Measurements from ENCODE around the gene PCSK6. TPM values are rescaled to one million over a fixed set of nuclear protein-coding genes. Genes with fewer than 3 reads are reported as not detected.

Gene PCSK6
- total RNA-seq, 3 donors from 2014 or later (not counting 1 experiment from before 2014, with no cell fraction given), result 1.5 to 2.4 (median 2.4) TPM

DNA sequence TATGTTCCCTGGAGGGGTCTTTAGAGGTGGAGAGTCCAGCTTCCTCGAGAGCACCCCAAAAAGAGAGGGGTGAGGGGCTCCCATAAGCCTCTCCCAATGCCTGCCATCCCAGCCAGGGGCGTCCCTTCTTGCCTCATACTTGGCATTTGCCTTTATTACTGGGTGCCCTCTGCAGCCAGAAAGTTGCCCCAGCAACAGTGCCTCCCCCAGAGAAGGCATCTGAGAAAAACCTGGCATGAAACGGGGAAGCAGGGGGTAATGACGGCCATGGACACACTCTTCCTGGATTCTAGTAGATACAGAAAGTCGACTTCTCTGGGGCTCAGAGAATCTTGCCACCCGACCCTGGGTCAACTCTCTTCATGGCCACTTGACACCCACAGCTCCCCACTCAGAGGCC, 90.1 kb downstream of the PCSK6 start:
- Mint-ChIP-seq H3K4me3 (no peak overlapping the region), H3K36me3 (no peaks in the 10 kb centered on the region), H3K9me3 (no peaks in the 10 kb centered on the region), H3K27me3 (ENCODE audit: low read depth in 2 of 2) (peaks cover 20 to 23% of the 10 kb centered on the region in 2 donors), H3K27ac (no peak overlapping the region), H3K4me1 (peaks cover 5 to 11% of the 10 kb centered on the region in 2 donors)
- DNase-seq, result no peak
- Histone ChIP-seq H3K27me3 (ENCODE audit: control insufficient read depth, insufficient read depth, low read length) (peaks cover 2% of the 10 kb centered on the region), H3K27ac (ENCODE audit: low read length) (no peak overlapping the region), H3K9me3 (ENCODE audit: control insufficient read depth, insufficient read depth, low read length) (no peaks in the 10 kb centered on the region), H3K4me3 (ENCODE audit: low read length) (no peak overlapping the region), H3K36me3 (ENCODE audit: control insufficient read depth, insufficient read depth, low read length) (no peaks in the 10 kb centered on the region), H3K4me1 (ENCODE audit: control insufficient read depth, insufficient read depth, low read length) (peaks cover 15% of the 10 kb centered on the region)
- no peak for ATAC-seq
- WGBS (ENCODE audit: insufficient coverage), result 76% methylated on average over 6 of the region's 6 CpGs
- TF ChIP-seq, protein P1, sequence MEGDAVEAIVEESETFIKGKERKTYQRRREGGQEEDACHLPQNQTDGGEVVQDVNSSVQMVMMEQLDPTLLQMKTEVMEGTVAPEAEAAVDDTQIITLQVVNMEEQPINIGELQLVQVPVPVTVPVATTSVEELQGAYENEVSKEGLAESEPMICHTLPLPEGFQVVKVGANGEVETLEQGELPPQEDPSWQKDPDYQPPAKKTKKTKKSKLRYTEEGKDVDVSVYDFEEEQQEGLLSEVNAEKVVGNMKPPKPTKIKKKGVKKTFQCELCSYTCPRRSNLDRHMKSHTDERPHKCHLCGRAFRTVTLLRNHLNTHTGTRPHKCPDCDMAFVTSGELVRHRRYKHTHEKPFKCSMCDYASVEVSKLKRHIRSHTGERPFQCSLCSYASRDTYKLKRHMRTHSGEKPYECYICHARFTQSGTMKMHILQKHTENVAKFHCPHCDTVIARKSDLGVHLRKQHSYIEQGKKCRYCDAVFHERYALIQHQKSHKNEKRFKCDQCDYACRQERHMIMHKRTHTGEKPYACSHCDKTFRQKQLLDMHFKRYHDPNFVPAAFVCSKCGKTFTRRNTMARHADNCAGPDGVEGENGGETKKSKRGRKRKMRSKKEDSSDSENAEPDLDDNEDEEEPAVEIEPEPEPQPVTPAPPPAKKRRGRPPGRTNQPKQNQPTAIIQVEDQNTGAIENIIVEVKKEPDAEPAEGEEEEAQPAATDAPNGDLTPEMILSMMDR (IDR thresholded peaks at IDR 0.05), result no peak
- intact Hi-C loops (cut with micrococcal nuclease), result no loop called here

DNA sequence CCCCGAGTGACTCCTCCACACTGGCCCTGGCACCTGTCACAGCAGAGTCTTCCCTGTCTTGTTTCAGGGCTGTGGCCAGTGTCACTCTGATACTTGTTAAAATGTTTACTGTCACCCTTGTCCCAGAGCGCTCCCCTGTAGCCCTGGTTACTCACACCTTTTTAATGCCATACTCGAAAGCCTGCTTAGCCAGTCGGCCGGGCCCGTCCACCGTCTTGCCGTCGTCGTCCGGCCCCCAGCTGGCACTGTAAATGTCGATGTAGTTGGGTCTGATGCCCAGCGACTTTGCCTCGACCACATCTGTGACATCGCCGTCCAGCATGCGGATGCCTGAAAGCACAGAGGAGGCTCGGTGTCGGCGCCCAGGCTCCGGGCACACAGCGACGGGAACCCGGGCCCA, 91.3 kb downstream of the PCSK6 start:
- no peaks in the 10 kb centered on the region for H3K36me3 Mint-ChIP-seq
- ATAC-seq (peak in 1 of 3 donors; percentile 5), DNase-seq (no peak)
- no peak overlapping the region for H3K27ac Mint-ChIP-seq
- Histone ChIP-seq H3K9me3 (ENCODE audit: control insufficient read depth, insufficient read depth, low read length) (no peaks in the 10 kb centered on the region), H3K27ac (ENCODE audit: low read length) (no peak overlapping the region), H3K36me3 (ENCODE audit: control insufficient read depth, insufficient read depth, low read length) (no peaks in the 10 kb centered on the region), H3K4me3 (ENCODE audit: low read length) (no peak overlapping the region), H3K27me3 (ENCODE audit: control insufficient read depth, insufficient read depth, low read length) (peaks cover 2% of the 10 kb centered on the region), H3K4me1 (ENCODE audit: control insufficient read depth, insufficient read depth, low read length) (peaks cover 20% of the 10 kb centered on the region)
- peaks cover 20 to 26% of the 10 kb centered on the region in 2 donors for H3K27me3 Mint-ChIP-seq (ENCODE audit: low read depth in 2 of 2)
- intact Hi-C loops (cut with micrococcal nuclease), result no loop called here
- peaks cover 11% of the 10 kb centered on the region in 2 donors for H3K4me1 Mint-ChIP-seq
- no peaks in the 10 kb centered on the region for H3K9me3 Mint-ChIP-seq
- 86% methylated on average over 24 of the region's 24 CpGs for WGBS (ENCODE audit: insufficient coverage)
- TF ChIP-seq, protein P1 (IDR thresholded peaks at IDR 0.05), result no peak
- H3K4me3 Mint-ChIP-seq, result no peak overlapping the region

DNA sequence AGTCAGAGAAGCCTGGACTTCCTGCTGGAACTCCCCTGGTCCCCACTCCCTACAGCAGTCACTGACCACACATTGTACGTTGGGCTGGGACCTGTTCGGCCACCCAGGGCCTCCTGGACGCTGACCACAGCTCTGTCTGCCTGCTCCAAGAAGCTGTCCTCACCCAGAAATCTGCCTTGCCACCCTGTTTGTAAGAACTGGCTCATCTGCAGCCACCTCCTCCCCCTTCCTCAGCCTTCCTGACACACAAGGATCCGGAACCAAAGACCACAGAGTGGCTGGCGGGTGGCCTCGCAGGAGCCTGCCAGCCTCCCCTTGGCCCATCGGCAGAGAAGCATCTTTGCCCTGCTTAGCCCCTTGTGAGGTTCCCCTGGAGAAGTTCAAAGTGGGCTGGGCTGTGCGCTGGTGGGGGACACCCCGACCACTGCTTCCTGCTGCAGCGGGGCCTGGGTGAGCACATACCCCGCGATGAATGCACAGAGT, 91.9 kb downstream of the PCSK6 start:
- 4% methylated on average over 12 of the region's 12 CpGs for WGBS (ENCODE audit: insufficient coverage)
- Histone ChIP-seq H3K27me3 (ENCODE audit: control insufficient read depth, insufficient read depth, low read length) (peaks cover 2% of the 10 kb centered on the region), H3K4me1 (ENCODE audit: control insufficient read depth, insufficient read depth, low read length) (peaks cover 23% of the 10 kb centered on the region), H3K36me3 (ENCODE audit: control insufficient read depth, insufficient read depth, low read length) (no peaks in the 10 kb centered on the region), H3K9me3 (ENCODE audit: control insufficient read depth, insufficient read depth, low read length) (no peaks in the 10 kb centered on the region), H3K27ac (ENCODE audit: low read length) (no peak overlapping the region), H3K4me3 (ENCODE audit: low read length) (no peak overlapping the region)
- Mint-ChIP-seq H3K27ac (no peak overlapping the region), H3K9me3 (no peaks in the 10 kb centered on the region), H3K36me3 (no peaks in the 10 kb centered on the region), H3K4me3 (peak overlapping the region; percentile 68), H3K27me3 (ENCODE audit: low read depth in 2 of 2) (peaks cover 20 to 26% of the 10 kb centered on the region in 2 donors), H3K4me1 (peaks cover 11% of the 10 kb centered on the region in 2 donors)
- TF ChIP-seq, protein P1 (IDR thresholded peaks at IDR 0.05), result no peak
- intact Hi-C loops (cut with micrococcal nuclease), result no loop called here
- ATAC-seq (peak; percentile 29 to 72 (median 47)), DNase-seq (no peak)
